ENCODE data around the gene SEPSECS. TPM values are rescaled to one million over a fixed set of nuclear protein-coding genes. Genes with fewer than 3 reads are reported as not detected.
A peak's percentile ranks its signal among the peaks of the same experiment; 100 is the strongest.

Gene SEPSECS
- polyA plus RNA-seq, 3 donors, result 0.65 to 5.8 (median 2.1) TPM

DNA sequence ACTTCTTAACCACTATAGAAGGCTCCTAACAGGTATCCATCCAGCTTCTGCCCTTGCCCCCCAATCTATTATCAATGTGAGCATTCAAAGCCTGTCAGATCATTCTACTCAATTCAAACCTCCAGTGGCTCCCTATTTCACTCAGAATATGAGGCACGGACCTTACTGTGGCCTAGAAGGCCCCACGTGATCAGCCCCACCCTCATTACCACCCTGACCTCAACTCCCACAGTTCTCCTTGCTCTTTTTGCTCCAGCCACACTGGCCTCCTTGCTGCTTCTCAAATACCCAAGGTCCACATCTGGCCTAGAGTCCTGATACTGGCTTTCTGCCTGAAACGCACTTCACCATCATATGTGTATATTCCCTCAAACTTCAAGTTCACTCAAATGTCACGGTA lies 18.7 kb downstream of the SEPSECS start:
- no peaks in the 10 kb centered on the region for H3K9me3 ChIP-seq (replicated peaks in 1 of 2; ENCODE audit: control insufficient read depth in 1 of 2, insufficient read depth in 1 of 2, low read length in 2 of 2)
- H3K36me3 ChIP-seq (replicated peaks in 1 of 2; ENCODE audit: control insufficient read depth in 1 of 2, insufficient read depth in 2 of 2, low read length in 2 of 2), result peaks cover 16 to 62% of the 10 kb centered on the region in 2 donors
- intact Hi-C loops (cut with micrococcal nuclease), result no loop called here
- peak overlapping the region in 2 of 7 donors; percentile 2 to 37 for H3K27ac Mint-ChIP-seq
- no peak for DNase-seq
- peaks cover 7% of the 10 kb centered on the region for H3K4me1 Mint-ChIP-seq
- peaks cover 6% of the 10 kb centered on the region in 2 donors for H3K4me1 ChIP-seq (ENCODE audit: control insufficient read depth in 1 of 2, insufficient read depth in 2 of 2, low read length in 2 of 2)
- H3K4me3 ChIP-seq (replicated peaks in 1 of 3; ENCODE audit: low read depth in 2 of 3, low read length in 3 of 3), result no peak overlapping the region
- no peaks in the 10 kb centered on the region for H3K27me3 ChIP-seq (ENCODE audit: control insufficient read depth in 2 of 2, insufficient read depth in 2 of 2, low read length in 2 of 2)
- no peak overlapping the region for H3K4me2 ChIP-seq (replicated peaks; ENCODE audit: extremely low read depth, low read length, poor library complexity, severe bottlenecking)
- no peak for TF ChIP-seq CTCF (IDR thresholded peaks at IDR 0.05)
- peaks cover 0 to 3% (median 0%) of the 10 kb centered on the region in 3 donors for H3K27me3 Mint-ChIP-seq (ENCODE audit: low read depth in 3 of 3)
- H3K27ac ChIP-seq (ENCODE audit: low read depth in 1 of 2, low read length in 2 of 2), result no peak overlapping the region
- no peaks in the 10 kb centered on the region for H4K20me1 ChIP-seq (ENCODE audit: insufficient read depth, low read length)
- H3K9me3 Mint-ChIP-seq, result peaks cover 0 to 4% (median 2%) of the 10 kb centered on the region in 7 donors
- H3K79me2 ChIP-seq (ENCODE audit: insufficient read depth, low read length), result no peaks in the 10 kb centered on the region
- H3K36me3 Mint-ChIP-seq, result peaks cover 43 to 59% of the 10 kb centered on the region in 2 donors
- H3K4me3 Mint-ChIP-seq, result no peak overlapping the region
- 100% methylated on average over 3 of the region's 4 CpGs for WGBS (ENCODE audit: insufficient coverage)
- H3K9ac ChIP-seq (ENCODE audit: insufficient read depth, low read length, poor library complexity, severe bottlenecking), result no peak overlapping the region
- H2AFZ ChIP-seq (ENCODE audit: insufficient read depth, low read depth, low read length, poor library complexity, severe bottlenecking), result no peak overlapping the region

GRCh38 chr4:25133132-25133531 lies 27.1 kb downstream of the SEPSECS start:
- intact Hi-C loops (cut with micrococcal nuclease), result no loop called here
- H3K36me3 Mint-ChIP-seq, result peaks cover 31 to 43% of the 10 kb centered on the region in 2 donors

More at GRCh38 chr4:25133132-25133531, 27.1 kb downstream of the SEPSECS start:
- Histone ChIP-seq H3K27ac (ENCODE audit: low read depth in 1 of 2, low read length in 2 of 2) (no peak overlapping the region), H3K9ac (ENCODE audit: insufficient read depth, low read length, poor library complexity, severe bottlenecking) (no peak overlapping the region), H3K4me1 (ENCODE audit: control insufficient read depth in 1 of 2, insufficient read depth in 2 of 2, low read length in 2 of 2) (no peaks in the 10 kb centered on the region), H3K9me3 (replicated peaks in 1 of 2; ENCODE audit: control insufficient read depth in 1 of 2, insufficient read depth in 1 of 2, low read length in 2 of 2) (no peaks in the 10 kb centered on the region), H4K20me1 (ENCODE audit: insufficient read depth, low read length) (no peaks in the 10 kb centered on the region), H3K79me2 (ENCODE audit: insufficient read depth, low read length) (no peaks in the 10 kb centered on the region), H3K36me3 (replicated peaks in 1 of 2; ENCODE audit: control insufficient read depth in 1 of 2, insufficient read depth in 2 of 2, low read length in 2 of 2) (peaks cover 5 to 21% of the 10 kb centered on the region in 2 donors), H3K27me3 (ENCODE audit: control insufficient read depth in 2 of 2, insufficient read depth in 2 of 2, low read length in 2 of 2) (no peaks in the 10 kb centered on the region), H3K4me2 (replicated peaks; ENCODE audit: extremely low read depth, low read length, poor library complexity, severe bottlenecking) (no peak overlapping the region), H3K4me3 (replicated peaks in 1 of 3; ENCODE audit: low read depth in 2 of 3, low read length in 3 of 3) (no peak overlapping the region), H2AFZ (ENCODE audit: insufficient read depth, low read depth, low read length, poor library complexity, severe bottlenecking) (no peak overlapping the region)
- Mint-ChIP-seq H3K27me3 (ENCODE audit: low read depth in 3 of 3) (no peaks in the 10 kb centered on the region), H3K9me3 (peaks cover 0 to 6% (median 3%) of the 10 kb centered on the region in 7 donors), H3K27ac (no peak overlapping the region), H3K4me3 (no peak overlapping the region), H3K4me1 (no peaks in the 10 kb centered on the region)
- no peak for TF ChIP-seq CTCF (IDR thresholded peaks at IDR 0.05)
- no peak for DNase-seq

Measured in CD14-positive monocyte (primary cell).